Effector memory CD4-positive, alpha-beta T cell (primary cell): ENCODE data around the gene EXTL1.

Source experiments
- DNase-seq, 3 donors: peaks; one replicate each; pipeline ENCODE4 v3.0.0-alpha.2; 2020
- H3K27ac ChIP-seq: 2 replicates; pipeline ENCODE4 v1.7.0; 2013; ENCODE audit warnings: mild to moderate bottlenecking, low read length, moderate library complexity; ENCODE audit not compliant: insufficient read depth, poor library complexity, severe bottlenecking
- H3K27me3 ChIP-seq: replicated peaks from 2 replicates; pipeline ENCODE4 v1.7.0; 2013; ENCODE audit warnings: mild to moderate bottlenecking, low read length; ENCODE audit not compliant: insufficient read depth, control insufficient read depth, poor library complexity, severe bottlenecking
- H3K36me3 ChIP-seq: 2 replicates; pipeline ENCODE4 v1.7.0; 2013; ENCODE audit warnings: mild to moderate bottlenecking, low read length, moderate library complexity; ENCODE audit not compliant: control insufficient read depth, insufficient read depth
- H3K4me1 ChIP-seq: 2 replicates; pipeline ENCODE4 v1.7.0; 2013; ENCODE audit warnings: low read length, mild to moderate bottlenecking; ENCODE audit not compliant: control insufficient read depth, insufficient read depth, poor library complexity, severe bottlenecking
- H3K4me3 ChIP-seq: 2 replicates; pipeline ENCODE4 v1.7.0; 2013; ENCODE audit warnings: low read length, low read depth, mild to moderate bottlenecking; ENCODE audit not compliant: insufficient read depth, poor library complexity, severe bottlenecking
- H3K9me3 ChIP-seq: 2 replicates; pipeline ENCODE4 v1.7.0; 2013; ENCODE audit warnings: mild to moderate bottlenecking, low read length, moderate library complexity; ENCODE audit not compliant: control insufficient read depth

EXTL1 gene

DNA sequence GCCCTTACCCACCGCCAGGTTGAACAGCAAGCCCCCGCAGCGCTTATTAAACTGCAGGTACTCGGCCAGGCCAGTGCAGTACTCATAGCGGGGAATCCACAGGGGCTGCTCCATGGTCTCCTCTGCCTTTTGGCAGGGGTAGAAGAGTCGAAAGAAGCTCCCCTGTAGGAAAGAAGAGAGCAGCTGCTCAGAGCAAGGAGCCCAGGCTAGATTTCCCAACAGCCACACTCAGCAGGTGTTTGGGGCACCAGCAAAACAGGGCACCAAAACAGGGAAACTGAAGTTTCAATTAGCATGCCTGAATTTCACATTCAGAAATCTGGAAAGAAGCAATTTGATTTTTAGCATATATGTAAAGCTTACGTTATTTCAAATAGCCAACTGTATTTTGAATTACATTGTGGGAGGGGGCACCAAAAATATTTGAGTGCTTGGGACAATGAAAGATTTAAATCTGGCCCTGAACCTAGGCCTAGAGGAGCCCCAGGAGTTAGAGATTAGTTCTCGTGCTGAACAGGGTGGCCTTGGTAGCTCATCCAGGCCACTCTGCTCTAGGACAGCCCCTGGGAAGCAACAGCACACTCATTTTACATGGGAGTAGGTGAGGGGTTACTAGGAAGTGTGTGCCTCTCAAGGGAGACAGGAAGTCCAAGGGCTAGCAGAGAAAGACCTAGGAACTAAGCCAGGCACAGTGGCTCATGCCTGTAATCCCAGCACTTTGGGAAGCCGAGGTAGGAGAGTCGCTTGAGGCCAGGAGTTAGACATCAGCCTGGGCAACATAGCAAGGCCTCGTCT lies 31.9 kb upstream of the EXTL1 start:
- Histone ChIP-seq H3K4me3 (peak overlapping the region; percentile 46), H3K27ac (peak overlapping the region; percentile 39), H3K36me3 (peaks cover 5% of the 10 kb centered on the region), H3K4me1 (peaks cover 8% of the 10 kb centered on the region), H3K27me3 (no peaks in the 10 kb centered on the region), H3K9me3 (no peaks in the 10 kb centered on the region)
- no peak for DNase-seq

GRCh38 chr1:25990251-25990650 lies 31.3 kb upstream of the EXTL1 start:
- Histone ChIP-seq H3K27me3 (no peaks in the 10 kb centered on the region), H3K4me1 (peaks cover 8% of the 10 kb centered on the region), H3K27ac (peak overlapping the region; percentile 39), H3K36me3 (peaks cover 5% of the 10 kb centered on the region), H3K9me3 (no peaks in the 10 kb centered on the region), H3K4me3 (peak overlapping the region; percentile 46)
- DNase-seq, result no peak

DNA sequence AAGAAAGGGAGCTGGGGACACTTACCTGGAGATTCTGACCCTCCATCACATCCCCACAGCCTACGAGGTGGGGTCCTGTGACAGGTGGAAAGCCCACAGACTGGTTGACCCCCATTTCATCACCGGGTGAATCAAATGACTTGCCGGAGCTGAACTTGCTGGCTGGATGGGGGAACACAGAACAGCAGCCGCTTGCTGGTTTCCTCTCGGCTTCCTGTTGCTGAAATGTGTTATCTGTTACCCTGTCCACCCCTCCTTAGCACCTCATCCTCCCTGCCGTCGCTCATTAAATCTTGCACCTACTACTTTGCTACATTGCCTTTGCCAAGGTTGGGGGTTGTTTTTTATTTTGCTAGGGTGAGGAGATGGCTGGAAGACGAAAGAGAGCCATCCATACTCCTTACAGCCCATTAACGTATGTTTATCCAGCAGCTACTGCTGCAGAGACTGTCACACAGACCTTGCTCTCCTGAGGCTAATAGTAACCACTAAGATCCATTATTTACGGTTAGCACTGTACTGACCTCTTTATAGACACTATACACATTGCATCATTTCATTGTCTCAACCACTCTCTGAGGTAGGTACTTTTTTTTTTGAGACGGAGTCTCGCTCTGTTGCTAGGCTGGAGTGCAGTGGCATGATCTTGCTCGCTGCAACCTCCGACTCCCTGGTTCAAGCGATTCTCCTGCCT lies 30.7 kb upstream of the EXTL1 start:
- Histone ChIP-seq H3K36me3 (peaks cover 5% of the 10 kb centered on the region), H3K4me1 (peaks cover 8% of the 10 kb centered on the region), H3K4me3 (peak overlapping the region; percentile 46), H3K27ac (peak overlapping the region; percentile 39), H3K27me3 (no peaks in the 10 kb centered on the region), H3K9me3 (no peaks in the 10 kb centered on the region)
- peak in 2 of 3 donors; percentile 6 to 8 for DNase-seq

- no peak overlapping the region for H3K27ac ChIP-seq
- H3K36me3 ChIP-seq, result peaks cover 5% of the 10 kb centered on the region
Measured at GRCh38 chr1:25991937-25992688, 29.5 kb upstream of the EXTL1 start.

GRCh38 chr1:25992689-25993171 lies 28.8 kb upstream of the EXTL1 start:
- Histone ChIP-seq H3K4me3 (no peak overlapping the region), H3K4me1 (peaks cover 17% of the 10 kb centered on the region), H3K27me3 (no peaks in the 10 kb centered on the region), H3K9me3 (no peaks in the 10 kb centered on the region), H3K36me3 (peaks cover 5% of the 10 kb centered on the region), H3K27ac (no peak overlapping the region)
- no peak for DNase-seq

More at GRCh38 chr1:25991937-25992688, 29.5 kb upstream of the EXTL1 start:
- no peaks in the 10 kb centered on the region for H3K9me3 ChIP-seq
- no peak for DNase-seq
- peaks cover 12% of the 10 kb centered on the region for H3K4me1 ChIP-seq
- H3K4me3 ChIP-seq, result no peak overlapping the region
- H3K27me3 ChIP-seq, result no peaks in the 10 kb centered on the region

DNA sequence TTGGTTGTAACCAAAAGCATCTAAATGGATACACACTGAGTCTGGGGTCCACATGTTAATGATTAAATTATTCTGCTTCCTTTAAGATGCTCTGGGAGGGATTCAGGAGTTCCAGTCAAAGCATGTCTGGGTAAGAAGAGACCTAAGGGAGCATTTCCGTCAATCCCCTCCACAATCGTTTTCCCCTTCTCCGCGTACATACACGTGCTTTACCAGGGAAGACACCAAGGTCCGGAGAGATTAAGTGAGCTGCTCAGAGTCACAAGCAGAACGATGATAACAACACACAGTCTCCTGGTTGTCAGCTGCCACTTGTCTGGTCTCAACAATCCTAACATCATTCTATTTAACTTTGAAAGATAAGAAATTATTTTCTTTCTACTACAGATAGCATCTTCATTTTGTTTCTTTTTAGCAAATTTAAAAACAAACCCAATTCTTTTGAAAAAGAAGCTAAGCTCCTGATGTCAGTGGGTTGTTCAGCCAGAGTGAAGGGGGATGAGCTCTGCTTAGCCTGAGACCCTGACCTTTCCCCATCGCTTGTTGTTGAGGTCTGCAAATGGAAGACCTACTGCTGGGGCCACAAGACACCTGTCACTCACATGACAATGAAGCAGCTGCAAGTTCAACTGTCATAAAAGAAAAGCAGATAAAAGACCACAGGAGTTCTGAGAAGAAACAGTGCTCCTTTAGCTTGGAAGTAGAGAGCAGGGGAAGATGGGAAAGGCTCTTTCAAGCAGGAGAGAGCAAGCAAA lies 28.2 kb upstream of the EXTL1 start:
- no peak overlapping the region for H3K4me3 ChIP-seq
- peaks cover 5% of the 10 kb centered on the region for H3K36me3 ChIP-seq
- no peaks in the 10 kb centered on the region for H3K9me3 ChIP-seq
- H3K4me1 ChIP-seq, result peaks cover 19% of the 10 kb centered on the region
- H3K27me3 ChIP-seq, result no peaks in the 10 kb centered on the region
- no peak for DNase-seq
- no peak overlapping the region for H3K27ac ChIP-seq

DNA sequence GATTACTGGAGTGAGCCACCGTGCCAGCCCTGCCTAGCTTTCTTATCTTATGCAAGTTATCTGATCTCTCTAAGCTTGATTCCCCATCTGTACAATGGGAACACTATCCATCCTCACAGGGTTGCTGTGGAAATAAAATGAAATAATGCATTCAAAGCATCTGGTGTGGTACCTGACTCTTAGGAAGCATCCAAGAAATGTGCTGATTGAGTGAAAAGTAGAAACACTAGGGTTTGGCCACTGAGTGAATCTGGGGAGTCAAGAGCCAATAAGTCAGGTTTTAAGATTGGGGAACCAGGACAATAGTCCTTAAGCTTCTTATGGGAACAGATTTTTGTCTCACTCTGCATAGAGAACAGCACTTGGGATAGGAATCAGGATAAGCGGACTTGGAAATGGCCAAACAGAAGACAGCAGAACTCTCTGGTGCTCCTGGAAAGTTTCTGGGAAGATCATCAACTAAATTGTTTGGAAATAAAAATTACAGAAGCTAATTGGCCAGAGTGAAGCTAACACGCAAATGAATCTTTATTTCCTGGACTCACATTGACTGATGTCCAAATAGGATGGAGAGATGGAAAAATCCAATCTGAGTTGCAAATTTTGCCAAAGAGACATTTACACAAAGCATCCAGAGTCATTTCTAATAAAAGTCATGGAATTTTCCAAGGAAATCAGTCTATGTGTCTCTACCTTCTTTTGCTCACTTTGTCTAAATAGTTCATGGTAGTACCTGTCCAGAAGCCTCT lies 27.0 kb upstream of the EXTL1 start:
- H3K36me3 ChIP-seq, result no peaks in the 10 kb centered on the region
- H3K9me3 ChIP-seq, result no peaks in the 10 kb centered on the region
- no peak overlapping the region for H3K27ac ChIP-seq
- H3K27me3 ChIP-seq, result no peaks in the 10 kb centered on the region
- DNase-seq, result no peak
- H3K4me3 ChIP-seq, result no peak overlapping the region
- peaks cover 21% of the 10 kb centered on the region for H3K4me1 ChIP-seq

- Histone ChIP-seq H3K4me1 (peaks cover 13% of the 10 kb centered on the region), H3K27me3 (no peaks in the 10 kb centered on the region), H3K36me3 (no peaks in the 10 kb centered on the region), H3K27ac (peak overlapping the region; percentile 89), H3K4me3 (peak overlapping the region; percentile 52), H3K9me3 (no peaks in the 10 kb centered on the region)
- no peak for DNase-seq
Measured at GRCh38 chr1:25996966-25997827, 24.4 kb upstream of the EXTL1 start.
